SK-N-SH treated with all-trans-retinoic acid at 6 μM for 48 hours (cell line): Measurements from ENCODE around the gene BPTF.

ENCODE experiments used
- ATAC-seq: fragments of 200-7000 bp; cut with Tn5 transposase; 3 replicates; pipeline ENCODE4 v1.9.1; 2020; ENCODE audit warnings: mild to moderate bottlenecking, moderate library complexity
- ARNTL ChIP-seq: fragments of 450-650 bp; formaldehyde crosslinking; IDR thresholded peaks from 2 replicates; pipeline ENCODE4 v1.5.0; 2020; ENCODE audit warnings: low read depth, mild to moderate bottlenecking, moderate library complexity, borderline replicate concordance
- CSDC2 ChIP-seq: fragments of 250-450 bp; sonication (Bioruptor Pico); IDR thresholded peaks from 2 replicates; pipeline ENCODE4 v1.5.0; 2020; ENCODE audit warnings: mild to moderate bottlenecking, moderate library complexity
- CSRNP3 ChIP-seq: fragments of 250-450 bp; sonication (Bioruptor Pico); IDR thresholded peaks from 2 replicates; pipeline ENCODE4 v1.5.1; 2021; ENCODE audit warnings: mild to moderate bottlenecking, moderate library complexity
- ESRRG ChIP-seq: fragments of 250-450 bp; sonication (Bioruptor Pico); IDR thresholded peaks from 2 replicates; pipeline ENCODE4 v1.6.1; 2021; ENCODE audit warnings: mild to moderate bottlenecking
- GLIS3 ChIP-seq: fragments of 250-450 bp; sonication (Bioruptor Pico); IDR thresholded peaks from 2 replicates; pipeline ENCODE4 v1.5.0; 2020; ENCODE audit warnings: mild to moderate bottlenecking, moderate library complexity
- ISL1 ChIP-seq: fragments of 250-450 bp; sonication (Bioruptor Pico); IDR thresholded peaks from 2 replicates; pipeline ENCODE4 v2.1.2; 2022; ENCODE audit warnings: mild to moderate bottlenecking, moderate library complexity
- OSR1 ChIP-seq: fragments of 250-450 bp; sonication (Bioruptor Pico); IDR thresholded peaks from 2 replicates; pipeline ENCODE4 v1.8.0; 2022; ENCODE audit warnings: moderate library complexity, mild to moderate bottlenecking, inconsistent platforms
- PATZ1 ChIP-seq: fragments of 250-450 bp; sonication (Bioruptor Pico); IDR thresholded peaks from 2 replicates; pipeline ENCODE4 v1.8.0; 2020; ENCODE audit warnings: mild to moderate bottlenecking, moderate library complexity, borderline replicate concordance
- POU6F1 ChIP-seq: fragments of 250-450 bp; sonication (Bioruptor Pico); IDR thresholded peaks from 2 replicates; pipeline ENCODE4 v1.8.0; 2021; ENCODE audit warnings: low read depth, mild to moderate bottlenecking, moderate library complexity, borderline replicate concordance
- PPARA ChIP-seq: fragments of 250-450 bp; sonication (Bioruptor Pico); IDR thresholded peaks from 2 replicates; pipeline ENCODE4 v1.5.0; 2020; ENCODE audit warnings: mild to moderate bottlenecking, borderline replicate concordance
- SNAI2 ChIP-seq: fragments of 250-450 bp; sonication (Bioruptor Pico); IDR thresholded peaks from 2 replicates; pipeline ENCODE4 v1.5.0; 2020; ENCODE audit warnings: mild to moderate bottlenecking, moderate library complexity
- TCF4 ChIP-seq: fragments of 250-450 bp; sonication (Bioruptor Pico); IDR thresholded peaks from 2 replicates; pipeline ENCODE4 v1.8.0; 2021; ENCODE audit warnings: mild to moderate bottlenecking, moderate library complexity, borderline replicate concordance
- TOX ChIP-seq: fragments of 250-450 bp; sonication (Bioruptor Pico); IDR thresholded peaks from 2 replicates; pipeline ENCODE4 v1.8.0; 2021; ENCODE audit warnings: mild to moderate bottlenecking, moderate library complexity, borderline replicate concordance
- ZFP3 ChIP-seq: fragments of 250-450 bp; sonication (Bioruptor Pico); IDR thresholded peaks from 2 replicates; pipeline ENCODE4 v1.5.0; 2020; ENCODE audit warnings: mild to moderate bottlenecking, moderate library complexity
- ZNF565 ChIP-seq: fragments of 450-650 bp; formaldehyde crosslinking; conservative IDR thresholded peaks from 2 replicates; pipeline ENCODE4 v1.5.0; 2020; ENCODE audit warnings: low read depth, mild to moderate bottlenecking, moderate library complexity
- ZNF70 ChIP-seq: fragments of 450-650 bp; formaldehyde crosslinking; IDR thresholded peaks from 2 replicates; pipeline ENCODE4 v1.5.0; 2020; ENCODE audit warnings: mild to moderate bottlenecking, moderate library complexity

BPTF gene

GRCh38 chr17:67825627-67826601 lies 611 bp downstream of the BPTF start:
- peak; percentile 30 for ATAC-seq

- ATAC-seq, result no peak
- TF ChIP-seq ISL1 (CRISPR knock-in tag) (no peak), TOX (CRISPR knock-in tag) (no peak), GLIS3 (CRISPR knock-in tag) (no peak), ZNF565 (CRISPR knock-in tag) (no peak), TCF4 (CRISPR knock-in tag) (no peak), ARNTL (CRISPR knock-in tag) (no peak), ESRRG (no peak)
These were observed 4.0 kb downstream of the BPTF start for GRCh38 chr17:67829331-67829730.

GRCh38 chr17:67830440-67830839 lies 5.1 kb downstream of the BPTF start:
- peak; percentile 20 for ATAC-seq
- TF ChIP-seq ARNTL (CRISPR knock-in tag), result no peak
- no peak for TF ChIP-seq POU6F1 (CRISPR knock-in tag)
- TF ChIP-seq SNAI2, result no peak

GRCh38 chr17:67831268-67831667 lies 6.0 kb downstream of the BPTF start:
- ATAC-seq, result no peak
- TF ChIP-seq CSRNP3 (CRISPR knock-in tag) (no peak), TCF4 (CRISPR knock-in tag) (no peak), CSDC2 (no peak)
- TF ChIP-seq, all 23 proteins: peak for 0

GRCh38 chr17:67833134-67833533 lies 7.8 kb downstream of the BPTF start:
- TF ChIP-seq ZNF565 (CRISPR knock-in tag), result no peak
- TF ChIP-seq CSRNP3 (CRISPR knock-in tag), result no peak
- TF ChIP-seq ZFP3 (CRISPR knock-in tag), result no peak
- no peak for TF ChIP-seq PPARA
- TF ChIP-seq ESRRG, result no peak
- TF ChIP-seq POU6F1 (CRISPR knock-in tag), result no peak
- TF ChIP-seq ZNF70 (CRISPR knock-in tag), result no peak
- TF ChIP-seq OSR1 (CRISPR knock-in tag), result no peak
- TF ChIP-seq PATZ1, result no peak
- TF ChIP-seq, all 23 proteins: peak for 0
- no peak for ATAC-seq
